K562 (cell line): Measurements from ENCODE around the gene KLK6. TPM values are rescaled to one million over a fixed set of nuclear protein-coding genes. Genes with fewer than 3 reads are reported as not detected.

Experiments used
- ATAC-seq: fragments of 200-7000 bp; cut with Tn5 transposase; 3 replicates; pipeline ENCODE4 v1.9.1; 2020; ENCODE audit warnings: moderate library complexity
- BruUV-seq: library from RNA; stranded (reverse); fragments of 400-500 nt; replicated peaks from 2 replicates; lab custom pipeline; 2021; lab: Mats Ljungman, UMichigan
- CTCF ChIA-PET: fragments of 300-600 bp; formaldehyde crosslinking; extraction: SDS; loops from one replicate; lab custom pipeline; 2021; ENCODE audit warnings: low intra/inter-chr PET ratio; lab: Yijun Ruan, JAX
- POLR2A ChIA-PET: fragments of 300-600, 350-650 bp; sonication (Branson Sonifier 250); formaldehyde crosslinking; extraction: SDS; loops from one replicate; lab custom pipeline; 2021; ENCODE audit warnings: antibody characterized with exemption, inconsistent platforms; lab: Yijun Ruan, JAX
- DNase-seq, 4 experiments: peaks; one replicate each; pipeline versions ENCODE4 v3.0.0 to v3.0.0-alpha.2; 2011 to 2018; ENCODE audit warnings: low spot score in 3 of 4, mixed read lengths in 3 of 4; ENCODE audit errors: extremely low read depth in 1 of 4
- FAIRE-seq: peaks from 2 replicates; lab custom pipeline; 2011; peaks lifted over from hg19 to GRCh38; lab: Jason Lieb, UNC
- H2AFZ ChIP-seq: 2 replicates; pipeline ENCODE4 v1.6.0; 2011; ENCODE audit warnings: low read depth, low read length, control low read depth, inconsistent platforms
- H3K27ac ChIP-seq: fragments of 200-600 bp; 3 replicates; pipeline ENCODE4 v1.8.0; 2011; ENCODE audit warnings: low read depth, mild to moderate bottlenecking, control low read depth, inconsistent platforms, low read length, moderate library complexity, mixed read lengths; ENCODE audit errors: extremely low read depth
- H3K27me3 ChIP-seq, 2 experiments: fragments of 300-600 bp in 1 of 2; 2 replicates in 1 of 2; 3 replicates in 1 of 2; pipeline versions ENCODE4 v1.6.0 to v1.8.0; 2011; ENCODE audit warnings: inconsistent platforms in 2 of 2, low read length in 2 of 2, mild to moderate bottlenecking in 1 of 2, mixed read lengths in 1 of 2, moderate library complexity in 1 of 2; ENCODE audit not compliant: control insufficient read depth in 2 of 2, insufficient read depth in 2 of 2
- H3K36me3 ChIP-seq: fragments of 300-600 bp; 3 replicates; pipeline ENCODE4 v1.8.0; 2011; ENCODE audit warnings: mild to moderate bottlenecking, low read length, inconsistent platforms; ENCODE audit not compliant: control insufficient read depth, insufficient read depth
- H3K4me1 ChIP-seq, 2 experiments: fragments of 200-600 bp in 1 of 2; replicated peaks in 1 of 2; 2 replicates in 1 of 2; 3 replicates in 1 of 2; pipeline versions ENCODE4 v1.5.1 to v1.8.0; 2011; ENCODE audit warnings: inconsistent platforms in 2 of 2, low read length in 2 of 2, mild to moderate bottlenecking in 1 of 2, mixed read lengths in 1 of 2, moderate library complexity in 1 of 2; ENCODE audit not compliant: control insufficient read depth in 2 of 2, insufficient read depth in 2 of 2
- H3K4me2 ChIP-seq: 2 replicates; pipeline ENCODE4 v1.6.1; 2011; ENCODE audit warnings: low read length, control low read depth, inconsistent platforms, mixed read lengths; ENCODE audit not compliant: insufficient read depth
- H3K4me3 ChIP-seq: fragments of 200-600 bp; sonication (generic), shearing (Covaris generic); 2 replicates; pipeline ENCODE4 v1.5.1; 2016; ENCODE audit warnings: control low read depth, inconsistent platforms
- H3K79me2 ChIP-seq: fragments of 200-600 bp; 3 replicates; pipeline ENCODE4 v1.8.0; 2011; ENCODE audit warnings: low read length, inconsistent platforms; ENCODE audit not compliant: control insufficient read depth, insufficient read depth
- H3K9ac ChIP-seq, 2 experiments: 2 replicates each; pipeline versions ENCODE4 v1.6.0 to v1.6.1; 2011; ENCODE audit warnings: low read depth in 2 of 2, low read length in 2 of 2, control low read depth in 1 of 2, inconsistent platforms in 1 of 2, mild to moderate bottlenecking in 1 of 2, mixed read lengths in 1 of 2; ENCODE audit not compliant: insufficient read depth in 1 of 2
- H3K9me1 ChIP-seq: one replicate; pipeline ENCODE4 v1.6.0; 2011; ENCODE audit warnings: inconsistent platforms, mild to moderate bottlenecking, low read length, moderate library complexity; ENCODE audit not compliant: control insufficient read depth, insufficient read depth
- H3K9me3 ChIP-seq: replicated peaks from 2 replicates; pipeline ENCODE4 v1.5.1; 2011; ENCODE audit warnings: low read depth, low read length, inconsistent platforms; ENCODE audit not compliant: control insufficient read depth, insufficient read depth
- H4K20me1 ChIP-seq: replicated peaks from 2 replicates; pipeline ENCODE4 v1.6.1; 2011; ENCODE audit warnings: low read length, inconsistent platforms, mixed read lengths; ENCODE audit not compliant: control insufficient read depth, insufficient read depth
- CHD2 ChIP-seq: IDR thresholded peaks from 2 replicates; pipeline ENCODE4 v1.6.1; 2011; ENCODE audit warnings: low read depth, low read length
- FOXJ3 ChIP-seq: sonication (generic); formaldehyde crosslinking; IDR thresholded peaks from 2 replicates; pipeline ENCODE4 v1.4.0; 2020; ENCODE audit warnings: mild to moderate bottlenecking, missing genetic modification reagents
- MXI1 ChIP-seq: IDR thresholded peaks from 2 replicates; pipeline ENCODE4 v1.6.1; 2011; ENCODE audit warnings: low read depth, mild to moderate bottlenecking, improper control_type of control experiment, low read length
- POLR2AphosphoS5 ChIP-seq: IDR thresholded peaks from 2 replicates; pipeline ENCODE4 v1.6.1; 2011; ENCODE audit warnings: mild to moderate bottlenecking, low read depth, low read length, moderate library complexity; ENCODE audit not compliant: control insufficient read depth, insufficient read depth
- POLR2B ChIP-seq: fragments of 450-650 bp; IDR thresholded peaks from 2 replicates; pipeline ENCODE4 v1.6.1; 2018; ENCODE audit warnings: low read depth; ENCODE audit not compliant: partially characterized antibody
- POLR3A ChIP-seq: IDR thresholded peaks from 2 replicates; pipeline ENCODE4 v1.6.1; 2011; ENCODE audit warnings: borderline replicate concordance, mild to moderate bottlenecking, moderate library complexity; ENCODE audit not compliant: insufficient read length, insufficient read depth; ENCODE audit errors: extremely low read depth
- PREB ChIP-seq: sonication (generic); formaldehyde crosslinking; IDR thresholded peaks from 2 replicates; pipeline ENCODE4 v1.8.1; 2023; ENCODE audit warnings: mild to moderate bottlenecking, missing genetic modification reagents
- RHOXF2B ChIP-seq: fragments of 250-450 bp; sonication (Bioruptor Pico); conservative IDR thresholded peaks from 2 replicates; pipeline ENCODE4 v1.5.1; 2021
- RNF2 ChIP-seq: sonication (generic); IDR thresholded peaks from 2 replicates; pipeline ENCODE4 v1.6.1; 2016
- XRCC3 ChIP-seq: fragments of 450-650 bp; IDR thresholded peaks from 2 replicates; pipeline ENCODE4 v1.6.1; 2017; ENCODE audit warnings: mild to moderate bottlenecking, moderate library complexity
- XRCC4 ChIP-seq: IDR thresholded peaks from one replicate; pipeline ENCODE4 v1.6.1; 2011; ENCODE audit not compliant: insufficient read depth, insufficient read length; ENCODE audit errors: extremely low read depth
- ZBTB33 ChIP-seq: sonication (generic); formaldehyde crosslinking; IDR thresholded peaks from 2 replicates; pipeline ENCODE4 v1.8.1; 2023; ENCODE audit warnings: mild to moderate bottlenecking, missing genetic modification reagents
- ZNF280A ChIP-seq: fragments of 450-650 bp; IDR thresholded peaks from 2 replicates; pipeline ENCODE4 v1.6.1; 2018; ENCODE audit warnings: mild to moderate bottlenecking, low read depth; ENCODE audit not compliant: partially characterized antibody
- ZNF316 ChIP-seq: fragments of 450-650 bp; IDR thresholded peaks from 2 replicates; pipeline ENCODE4 v1.6.1; 2016
- ZZZ3 ChIP-seq: fragments of 450-650 bp; IDR thresholded peaks from 2 replicates; pipeline ENCODE4 v1.6.1; 2016; ENCODE audit warnings: antibody characterized with exemption, mild to moderate bottlenecking, moderate library complexity
- WGBS: fragments of 100-300 bp; shearing (Covaris generic); methylation state at CpG from one replicate; pipeline ENCODE4 v1.1.6; 2016; ENCODE audit warnings: low coverage, mixed read lengths; ENCODE audit not compliant: insufficient coverage; ENCODE audit errors: missing lambda C conversion rate; 5-methylcytosine and 5-hydroxymethylcytosine counted together
- in situ Hi-C: fragments of 300-500 bp; cut with MboI; formaldehyde crosslinking; loops from 4 replicates; pipeline ENCODE4 v1.15.0; 2018; ENCODE audit warnings: inconsistent platforms, mixed read lengths
- intact Hi-C: fragments of 100-400 bp; cut with micrococcal nuclease; formaldehyde crosslinking; loops from 2 replicates; pipeline ENCODE4 v1.14.2; 2022
- polyA plus RNA-seq, 8 experiments: library from polyadenylated mRNA; depleted of rRNA in 4 of 8; stranded (reverse) in 5 of 8; unstranded in 3 of 8; fragments of >200 nt; fragmentation: Nextera tagmentation in 2 of 8; fragmentation: Illumina TruSeq in 1 of 8; extraction: Ambion mirVana in 2 of 8; extraction: Trizol in 1 of 8; gene quantifications; 2 replicates each; pipeline versions ENCODE4 v1.2.1 to v1.2.3, GENCODE V29; 2011 to 2014; ENCODE audit warnings: inconsistent platforms in 1 of 8, missing spikeins in 1 of 8
- total RNA-seq, 7 experiments: library from RNA; depleted of rRNA in 6 of 7; stranded (reverse); fragments of >200 nt in 6 of 7; fragmentation: Illumina TruSeq in 2 of 7; extraction: Trizol in 2 of 7; gene quantifications; 2 replicates each; pipeline versions ENCODE4 v1.2.1 to v1.2.3, GENCODE V29; 2011 to 2021; ENCODE audit warnings: low replicate concordance in 1 of 7

The KLK6 gene
- total and polyA plus RNA-seq, 9 of the 15 experiments (the other 6 are each of a cell fraction or from before 2014, with no cell fraction given), result not detected

GRCh38 chr19:51010066-51010795 is 40.8 kb upstream of the KLK6 start (continued):
- TF ChIP-seq POLR3A, result no peak
- TF ChIP-seq RNF2, result no peak
- TF ChIP-seq RHOXF2B (CRISPR knock-in tag), result no peak
- TF ChIP-seq ZZZ3, result no peak
- no peak for TF ChIP-seq ZNF316
- no peak for TF ChIP-seq XRCC3
- TF ChIP-seq PREB (CRISPR knock-in tag), result no peak
- no peak for TF ChIP-seq CHD2
- no peak for TF ChIP-seq MXI1

GRCh38 chr19:51009061-51009891 is 39.9 kb upstream of the KLK6 start:
- no peak for ATAC-seq
- no peaks in the 10 kb centered on the region for H3K9me1 ChIP-seq

More at GRCh38 chr19:51009061-51009891, 39.9 kb upstream of the KLK6 start:
- no peak overlapping the region for H3K9ac ChIP-seq
- FAIRE-seq (no peak), DNase-seq (no peak)
- H3K4me3 ChIP-seq, result no peak overlapping the region
- H3K9me3 ChIP-seq, result no peaks in the 10 kb centered on the region
- no TSS peak for BruUV-seq
- H3K4me1 ChIP-seq, result no peaks in the 10 kb centered on the region
- H3K27ac ChIP-seq, result no peak overlapping the region
- H3K27me3 ChIP-seq, result peaks cover 8 to 47% of the 10 kb centered on the region in 2 experiments; a peak in 4 of 5 replicates
- no peak overlapping the region for H2AFZ ChIP-seq
- peaks cover under 1% of the 10 kb centered on the region; the same call in 1 of the 2 replicates for H4K20me1 ChIP-seq
- intact Hi-C loops (no loop called here), in situ Hi-C loops (no loop called here)
- TF ChIP-seq POLR2B, result no peak
- TF ChIP-seq ZBTB33 (CRISPR knock-in tag), result no peak
- TF ChIP-seq FOXJ3, result no peak
- TF ChIP-seq XRCC4, result no peak
- TF ChIP-seq ZNF280A, result no peak
- no peak for TF ChIP-seq POLR2AphosphoS5
- ChIA-PET CTCF (no interaction called here), POLR2A (no interaction called here)
- no peak overlapping the region for H3K4me2 ChIP-seq
- no peaks in the 10 kb centered on the region for H3K79me2 ChIP-seq
- H3K36me3 ChIP-seq, result no peaks in the 10 kb centered on the region
- WGBS, result 2% methylated on average over 16 of the region's 19 CpGs
